ENCODE results near the gene MTAP. TPM values are rescaled to one million over a fixed set of nuclear protein-coding genes. Genes with fewer than 3 reads are reported as not detected.

MTAP gene
- total and polyA plus RNA-seq, 2 of the 13 experiments (the other 11 are each of a cell fraction or from before 2014, with no cell fraction given): 16.7 to 51.2 TPM

GRCh38 chr9:21904371-21904770 lies 101.9 kb downstream of the MTAP start:
- no TSS peak for BruUV-seq (replicated peaks)
- ChIA-PET CTCF (ENCODE audit: low intra/inter-chr PET ratio, low total read pairs) (no interaction called here), POLR2A (no interaction called here)
- Histone ChIP-seq H3K4me2 (ENCODE audit: low read depth, low read length) (no peak overlapping the region), H2AFZ (ENCODE audit: low read length) (no peak overlapping the region), H3K79me2 (ENCODE audit: insufficient read depth, low read length) (no peaks in the 10 kb centered on the region), H3K4me1 (ENCODE audit: insufficient read depth, low read length) (no peaks in the 10 kb centered on the region), H4K20me1 (ENCODE audit: insufficient read depth, low read length) (no peaks in the 10 kb centered on the region), H3K9ac (ENCODE audit: insufficient read depth, low read depth, low read length) (no peak overlapping the region), H3K9me3 (ENCODE audit: low read length) (no peaks in the 10 kb centered on the region), H3K36me3 (replicated peaks in 1 of 2; ENCODE audit: control insufficient read depth in 1 of 2, insufficient read depth in 2 of 2, low read length in 2 of 2) (no peaks in the 10 kb centered on the region), H3K4me3 (replicated peaks in 1 of 3; ENCODE audit: insufficient read depth in 1 of 3, low read depth in 2 of 3, low read length in 3 of 3) (no peak overlapping the region), H3K27me3 (ENCODE audit: control insufficient read depth in 1 of 2, insufficient read depth in 2 of 2, low read length in 2 of 2) (no peaks in the 10 kb centered on the region), H3K27ac (ENCODE audit: extremely low read length, insufficient read depth, low read length) (no peak overlapping the region)
- in situ Hi-C loops (cut with HindIII; ENCODE audit: extremely low pct_ligation_motif_present, low pct_unique_long_range_greater_than_20kb): no loop called here
- ATAC-seq: no peak
- no peak for DNase-seq (ENCODE audit: low spot score)
- TF ChIP-seq KDM3A (CRISPR knock-in tag; IDR thresholded peaks at IDR 0.05; ENCODE audit: low read depth): no peak
- 96% methylated on average over 4 of the region's 4 CpGs for WGBS (ENCODE audit: low lambda C conversion rate)
- intact Hi-C loops (cut with micrococcal nuclease; ENCODE audit: unreplicated experiment): no loop called here
- FAIRE-seq: no peak

- CTCF ChIA-PET (ENCODE audit: low intra/inter-chr PET ratio, low total read pairs): no interaction called here
- H3K27me3 ChIP-seq (ENCODE audit: control insufficient read depth in 1 of 2, insufficient read depth in 2 of 2, low read length in 2 of 2): no peaks in the 10 kb centered on the region
- no peaks in the 10 kb centered on the region for H3K9me3 ChIP-seq (ENCODE audit: low read length)
- no TSS peak for BruUV-seq (replicated peaks)
- no peaks in the 10 kb centered on the region for H3K4me1 ChIP-seq (ENCODE audit: insufficient read depth, low read length)
- POLR2A ChIA-PET: no interaction called here
- ATAC-seq (peak; percentile 59; the same call in 2 of the 3 replicates), FAIRE-seq (no peak), DNase-seq (ENCODE audit: low spot score) (no peak)
- H3K4me2 ChIP-seq (ENCODE audit: low read depth, low read length): no peak overlapping the region
- 88% methylated on average over 3 of the region's 3 CpGs for WGBS (ENCODE audit: low lambda C conversion rate)
- TF ChIP-seq ZNF234 (CRISPR knock-in tag; conservative IDR thresholded peaks at IDR 0.05): no peak
- TF ChIP-seq DBP (CRISPR knock-in tag; IDR thresholded peaks at IDR 0.05; ENCODE audit: not compliant biosample characterization): no peak
- no peak for TF ChIP-seq ZNF335 (CRISPR knock-in tag; IDR thresholded peaks at IDR 0.05)
- TF ChIP-seq GTF2F1 (IDR thresholded peaks at IDR 0.05; ENCODE audit: low read length): no peak
- TF ChIP-seq XBP1 (CRISPR knock-in tag; IDR thresholded peaks at IDR 0.05): no peak
- TF ChIP-seq ZNF597 (CRISPR knock-in tag; IDR thresholded peaks at IDR 0.05): no peak
- TF ChIP-seq ZNF275 (CRISPR knock-in tag; IDR thresholded peaks at IDR 0.05; ENCODE audit: borderline replicate concordance): no peak
- TF ChIP-seq ZNF850 (CRISPR knock-in tag; conservative IDR thresholded peaks at IDR 0.05): no peak
- TF ChIP-seq HMGA1 (CRISPR knock-in tag; conservative IDR thresholded peaks at IDR 0.05): no peak
- H2AFZ ChIP-seq (ENCODE audit: low read length): no peak overlapping the region
- H3K9ac ChIP-seq (ENCODE audit: insufficient read depth, low read depth, low read length): no peak overlapping the region
- no peak overlapping the region for H3K4me3 ChIP-seq (replicated peaks in 1 of 3; ENCODE audit: insufficient read depth in 1 of 3, low read depth in 2 of 3, low read length in 3 of 3)
- in situ Hi-C loops (cut with HindIII; ENCODE audit: extremely low pct_ligation_motif_present, low pct_unique_long_range_greater_than_20kb): no loop called here
- no peaks in the 10 kb centered on the region for H3K79me2 ChIP-seq (ENCODE audit: insufficient read depth, low read length)
- no peaks in the 10 kb centered on the region for H4K20me1 ChIP-seq (ENCODE audit: insufficient read depth, low read length)
- intact Hi-C loops (cut with micrococcal nuclease; ENCODE audit: unreplicated experiment): no loop called here
- no peaks in the 10 kb centered on the region for H3K36me3 ChIP-seq (replicated peaks in 1 of 2; ENCODE audit: control insufficient read depth in 1 of 2, insufficient read depth in 2 of 2, low read length in 2 of 2)
- H3K27ac ChIP-seq (ENCODE audit: extremely low read length, insufficient read depth, low read length): no peak overlapping the region
These were observed 102.3 kb downstream of the MTAP start for GRCh38 chr9:21904776-21905175.
